Measurements from ENCODE around the gene IFRD1.
"Not testable (repeated sequence)": the region's sequence is repeated elsewhere in the genome, so short reads cannot be mapped to it uniquely, and the experiment has no call there.

Gene IFRD1

DNA sequence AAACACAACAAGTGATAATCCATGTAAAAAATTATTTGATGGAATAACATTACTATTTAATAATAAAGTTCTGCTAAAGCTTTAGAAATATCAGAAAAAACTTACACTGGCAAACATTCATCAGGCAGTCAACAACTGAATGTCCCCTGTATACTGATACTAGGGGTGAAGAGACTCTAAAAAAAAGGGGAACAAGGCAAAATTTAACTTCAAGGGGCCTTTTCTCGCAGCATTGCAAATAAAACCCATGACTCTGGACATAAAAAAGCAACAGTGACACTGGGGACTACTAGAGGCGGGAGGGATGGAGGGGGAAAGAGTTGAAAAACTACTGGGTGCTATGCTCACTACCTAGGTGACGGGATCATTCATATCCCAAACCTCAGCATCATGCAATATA lies 5.8 kb upstream of the IFRD1 start:
- DNase-seq = no peak

DNA sequence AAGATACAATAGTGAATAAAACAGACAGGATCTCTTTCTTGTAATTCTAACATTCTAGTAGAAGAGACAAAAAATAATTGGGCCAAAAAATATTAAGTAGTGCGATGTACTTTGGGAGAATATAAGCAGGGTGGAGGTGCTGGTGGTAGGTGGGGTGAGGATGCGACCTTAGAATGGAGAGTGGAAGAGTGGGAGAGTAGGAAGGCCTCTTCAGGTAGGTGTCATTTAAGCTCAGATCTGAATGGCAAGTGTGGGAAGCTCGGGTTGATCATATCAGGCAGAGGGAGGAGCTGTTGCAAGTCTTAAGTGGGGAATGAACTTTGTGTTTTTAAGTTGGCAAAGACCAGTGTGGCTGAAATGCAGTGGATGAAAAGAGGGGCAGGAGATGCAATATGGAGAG lies 3.8 kb upstream of the IFRD1 start:
- DNase-seq = no peak

DNA sequence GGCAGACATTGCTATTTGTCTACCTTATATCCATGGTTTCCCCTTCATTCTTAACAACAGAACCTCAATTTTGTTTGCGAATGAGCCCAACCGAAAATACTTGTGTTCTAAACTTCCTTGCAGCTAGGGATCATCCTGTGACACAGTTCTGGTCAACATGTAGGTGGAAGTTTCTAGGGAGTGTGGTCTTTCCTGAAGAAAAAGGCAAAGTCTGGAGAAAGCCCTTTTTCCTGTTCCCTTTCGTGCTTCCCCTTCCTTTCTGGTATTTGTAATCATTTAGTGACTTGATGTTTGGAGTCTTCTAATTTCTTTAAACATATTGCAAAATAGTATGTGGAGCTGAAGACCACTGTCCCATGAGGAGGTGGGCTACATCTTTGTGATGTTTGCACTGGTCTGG lies 2.9 kb upstream of the IFRD1 start:
- DNase-seq = no peak

DNA sequence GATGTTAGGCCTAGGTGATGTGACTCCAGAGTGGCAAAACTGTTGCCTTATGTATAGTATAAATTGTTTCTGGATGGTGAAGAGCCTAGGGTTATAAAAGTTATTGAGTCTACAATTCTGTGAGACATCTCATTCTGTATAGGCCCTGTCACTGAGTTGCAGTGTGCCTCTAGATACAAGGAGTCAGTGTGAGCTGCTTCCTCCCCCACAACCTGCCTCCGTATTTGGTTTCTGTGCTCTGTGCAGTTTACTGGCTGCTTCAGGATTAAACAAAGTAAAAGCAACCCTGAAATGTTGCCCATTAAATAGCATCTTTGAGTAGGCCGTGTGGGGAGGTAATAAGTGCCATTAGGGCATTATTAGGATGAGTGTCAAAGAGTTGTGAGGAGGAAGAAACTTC lies 1.9 kb upstream of the IFRD1 start:
- DNase-seq = no peak

DNA sequence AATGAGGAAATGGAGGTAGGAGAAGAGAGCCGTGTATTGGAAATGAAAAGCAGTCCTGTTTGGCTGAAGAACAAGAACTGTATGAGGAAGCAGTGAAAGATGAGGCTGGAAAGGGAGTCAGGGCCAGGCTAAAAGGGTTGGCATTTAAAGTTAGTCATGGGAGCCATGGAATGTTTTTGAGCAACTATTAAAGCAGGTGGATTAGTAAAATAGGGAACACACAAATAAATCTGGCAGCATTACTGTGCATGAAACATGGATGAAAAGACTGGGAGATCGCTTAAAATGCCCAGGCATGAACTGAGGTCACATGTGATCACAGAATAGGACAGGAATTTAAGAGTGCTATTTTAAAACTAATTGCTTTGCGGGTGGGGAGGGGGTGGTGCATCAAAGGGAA lies 1.4 kb upstream of the IFRD1 start:
- DNase-seq = no peak

DNA sequence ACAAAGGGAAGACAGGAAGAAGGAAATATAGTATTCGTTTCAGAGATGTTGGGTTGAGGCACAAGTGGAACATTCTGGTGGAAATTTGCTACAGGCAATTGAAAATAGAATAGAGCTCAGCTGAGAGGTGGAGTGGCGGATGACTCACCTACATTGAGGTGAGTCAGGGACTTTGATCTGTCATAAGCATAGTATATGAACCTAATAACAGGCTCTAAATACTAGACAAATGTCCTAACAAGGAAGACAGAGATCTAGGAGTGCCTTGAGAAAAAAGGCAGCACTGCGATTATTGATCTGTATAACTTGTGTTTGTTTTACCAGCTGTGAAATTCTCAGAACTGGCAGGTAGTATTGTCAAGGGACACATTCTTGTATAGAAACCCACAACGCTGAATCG lies 907 bp upstream of the IFRD1 start:
- DNase-seq = peak; percentile 36

DNA sequence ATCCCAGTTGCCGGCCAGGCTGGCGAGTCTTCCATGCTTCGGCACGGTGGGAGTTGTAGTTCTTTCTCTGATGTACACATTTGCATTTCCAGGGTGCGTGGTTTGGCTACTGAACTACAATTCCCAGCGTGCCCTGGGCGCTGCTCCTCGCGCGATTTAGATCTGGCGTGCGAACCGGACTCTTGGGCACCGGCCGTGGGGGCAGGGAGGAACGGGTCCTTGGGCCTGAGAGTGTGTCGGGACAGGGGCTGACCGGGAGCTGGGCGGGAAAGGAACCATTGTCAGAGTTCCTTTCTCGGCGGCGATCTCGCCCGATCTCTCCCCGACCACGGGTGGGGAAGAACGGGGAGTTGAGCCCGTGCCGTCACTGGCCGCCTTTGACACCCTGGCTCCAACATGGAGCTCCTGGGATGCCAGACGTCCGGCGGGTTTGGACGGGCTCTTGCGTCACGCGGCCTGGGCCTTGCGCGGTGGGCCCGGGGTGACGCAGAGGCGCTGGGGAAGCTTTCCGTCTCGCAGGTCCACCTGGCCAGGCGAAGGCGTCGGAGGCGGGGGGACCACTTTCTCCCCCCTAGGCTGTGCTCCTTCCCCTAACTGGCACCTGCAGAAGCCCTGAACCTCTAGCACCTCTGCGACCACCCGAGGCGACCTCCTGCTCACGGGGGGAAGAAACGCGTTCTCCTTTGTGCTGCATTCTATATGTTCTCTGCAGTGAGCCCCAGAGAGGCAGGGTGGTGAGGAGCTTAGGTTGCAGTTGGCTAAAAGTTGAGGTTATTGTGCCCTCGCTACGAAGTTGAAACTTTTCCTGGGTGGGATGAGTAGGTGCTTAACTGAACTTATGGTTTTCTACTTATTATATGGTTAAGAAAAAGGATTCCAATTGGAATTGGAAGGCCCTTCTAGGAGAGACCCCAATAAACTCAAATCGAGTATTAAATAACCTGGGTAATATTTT lies 824 bp downstream of the IFRD1 start:
- DNase-seq = peak; percentile 87

DNA sequence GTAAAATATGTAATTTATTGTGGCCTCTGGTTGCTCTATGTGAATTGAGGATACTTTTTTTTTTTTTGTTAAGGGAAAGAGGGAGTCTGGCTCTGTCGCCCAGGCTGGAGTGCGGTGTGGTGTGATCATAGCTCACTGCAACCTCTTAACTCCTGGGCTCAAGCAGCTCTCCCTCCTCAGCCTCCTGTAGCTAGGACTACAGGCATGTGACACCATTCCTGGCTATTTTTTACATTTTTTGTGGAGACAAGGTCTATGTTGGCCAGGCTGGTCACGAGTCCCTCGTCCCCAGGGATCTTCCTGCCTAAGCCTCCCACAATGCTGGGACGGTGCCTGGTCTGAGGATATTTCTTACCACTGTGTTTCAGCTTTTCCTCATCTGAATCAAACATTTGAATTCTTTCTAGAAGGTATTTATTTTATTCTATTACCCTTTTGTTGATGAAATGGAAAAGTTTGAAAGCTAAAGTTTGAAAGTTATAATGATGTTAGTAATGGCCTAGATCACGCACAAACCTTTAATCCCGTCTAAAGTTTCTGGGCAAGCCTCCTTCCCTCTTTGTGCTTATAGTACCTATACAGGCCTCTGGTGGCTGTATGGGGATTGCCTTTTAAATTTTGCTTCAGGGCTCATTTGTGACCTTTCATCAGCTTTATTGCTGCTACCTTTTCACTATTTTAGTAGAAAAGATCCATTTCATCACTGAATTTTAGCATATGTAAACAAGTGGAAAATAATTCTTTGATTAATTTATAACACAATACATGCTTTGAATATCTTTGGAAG lies 2.0 kb downstream of the IFRD1 start:
- no peak for DNase-seq

DNA sequence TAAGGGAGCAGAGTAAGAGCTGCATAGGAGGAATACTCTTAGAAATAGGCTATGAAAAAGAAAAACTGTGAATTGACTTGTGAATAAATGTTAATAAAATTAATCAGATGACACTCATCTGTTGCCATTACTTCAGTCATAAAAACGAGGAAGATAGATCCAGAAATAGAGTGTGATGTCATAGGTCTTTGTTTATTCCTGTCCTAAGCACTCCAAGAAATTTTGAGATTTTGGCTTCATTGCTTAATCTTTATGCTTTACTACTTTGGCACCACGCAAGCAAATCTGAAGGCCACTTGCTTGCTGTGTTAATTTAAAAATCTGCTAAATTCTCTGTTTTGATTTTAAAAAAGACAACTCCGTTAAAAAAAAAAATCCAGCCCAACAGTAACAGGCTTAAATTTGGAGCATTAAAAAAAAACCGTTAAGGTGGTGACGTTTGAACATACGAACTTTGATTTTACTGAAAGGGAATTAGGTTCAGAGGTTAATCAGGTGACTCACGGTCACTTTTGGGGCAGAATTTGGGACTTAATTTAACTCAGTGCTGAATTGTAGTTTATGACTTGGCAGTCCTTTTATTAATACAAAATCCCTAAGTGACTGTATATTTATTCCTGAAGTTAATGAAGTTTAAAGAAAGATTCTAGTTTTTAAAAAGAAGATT lies 3.4 kb downstream of the IFRD1 start:
- DNase-seq = no peak

DNA sequence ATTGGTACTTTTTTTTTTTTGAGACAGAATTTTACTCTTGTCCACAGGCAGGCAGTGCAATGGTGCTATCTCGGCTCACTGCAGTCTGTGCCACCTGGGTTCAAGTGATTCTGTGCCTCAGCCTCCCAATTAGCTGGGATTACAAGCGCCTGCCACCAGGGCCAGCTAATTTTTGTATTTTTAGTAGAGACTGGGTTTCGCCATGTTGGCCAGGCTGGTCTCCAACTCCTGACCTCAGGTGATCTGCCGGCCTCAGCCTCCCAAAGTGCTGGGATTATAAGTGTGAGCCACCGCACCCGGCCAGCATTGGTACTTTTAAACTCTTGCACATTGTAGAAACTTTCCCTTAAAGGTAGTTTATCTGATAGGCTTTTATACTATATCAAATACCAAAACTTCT lies 3.9 kb downstream of the IFRD1 start:
- not testable (repeated sequence) for DNase-seq

DNA sequence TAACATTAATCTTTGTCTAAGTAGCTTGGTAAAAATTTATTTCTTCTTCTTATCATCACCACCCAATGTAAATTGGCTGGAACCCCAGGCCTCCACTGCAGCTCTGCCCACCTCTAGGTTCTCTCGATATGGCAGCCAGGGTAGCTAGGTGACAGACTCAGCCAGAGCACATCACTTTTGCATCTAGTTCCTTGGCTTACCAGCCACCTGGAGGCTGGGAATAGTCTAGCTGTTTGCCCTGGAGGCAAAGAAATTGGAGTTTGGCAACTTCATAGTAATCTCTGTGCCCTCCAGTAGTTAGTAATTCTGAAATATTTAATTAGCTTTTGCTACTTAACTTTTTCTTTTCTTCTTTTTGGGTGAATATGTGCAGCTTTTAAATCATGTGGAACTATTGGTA lies 9.4 kb downstream of the IFRD1 start:
- no peak for DNase-seq

DNA sequence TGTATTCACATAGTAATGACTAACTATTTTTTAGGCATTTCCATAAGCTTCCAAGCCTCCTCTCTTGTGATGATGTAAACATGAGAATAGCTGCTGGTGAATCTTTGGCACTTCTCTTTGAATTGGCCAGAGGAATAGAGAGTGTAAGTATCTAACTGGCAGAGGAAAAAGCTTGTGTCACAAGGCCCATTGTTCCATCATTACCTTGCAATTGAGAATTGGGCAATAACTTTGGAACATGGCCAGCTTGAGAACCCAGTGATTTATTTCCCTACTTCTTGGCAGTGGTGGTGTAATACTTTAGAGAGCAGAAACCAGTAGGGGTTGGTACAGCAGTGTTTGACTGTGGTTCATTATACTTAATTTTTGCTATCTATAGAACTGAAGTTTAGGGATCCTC lies 12.0 kb downstream of the IFRD1 start:
- DNase-seq = no peak

DNA sequence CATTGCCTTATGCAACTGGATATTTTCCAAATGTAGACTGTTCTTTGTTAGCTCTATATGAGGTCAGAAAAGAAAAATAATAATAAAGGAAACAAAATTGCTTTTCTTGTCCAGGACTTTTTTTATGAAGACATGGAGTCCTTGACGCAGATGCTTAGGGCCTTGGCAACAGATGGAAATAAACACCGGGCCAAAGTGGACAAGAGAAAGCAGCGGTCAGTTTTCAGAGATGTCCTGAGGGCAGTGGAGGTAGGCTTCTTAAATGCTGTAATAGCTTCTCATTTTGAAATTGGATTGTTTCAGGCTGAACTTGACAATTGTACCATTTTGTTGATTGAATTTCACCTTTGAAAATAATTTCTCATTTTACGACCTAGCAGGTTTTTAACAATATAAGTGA lies 17.6 kb downstream of the IFRD1 start:
- DNase-seq = no peak

DNA sequence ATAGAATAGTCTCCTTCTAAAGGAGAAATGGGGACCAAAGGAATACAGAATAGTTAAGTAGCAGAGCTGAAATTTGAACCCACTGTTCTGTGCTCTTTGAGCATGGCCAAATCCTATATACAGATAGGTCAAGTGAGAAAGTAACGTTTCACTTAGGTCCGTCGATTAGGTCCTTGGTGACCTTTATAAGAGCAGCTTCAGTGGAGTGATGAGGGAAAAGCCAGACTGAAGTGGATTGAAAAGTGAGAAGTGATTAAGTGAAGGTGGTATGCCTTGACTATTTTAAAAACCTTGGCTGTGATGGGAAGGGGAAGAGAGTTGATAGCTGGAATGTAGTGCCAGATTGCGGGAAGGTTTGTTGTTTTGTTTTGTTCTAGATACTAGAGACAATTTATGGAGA lies 19.9 kb downstream of the IFRD1 start:
- no peak for DNase-seq

DNA sequence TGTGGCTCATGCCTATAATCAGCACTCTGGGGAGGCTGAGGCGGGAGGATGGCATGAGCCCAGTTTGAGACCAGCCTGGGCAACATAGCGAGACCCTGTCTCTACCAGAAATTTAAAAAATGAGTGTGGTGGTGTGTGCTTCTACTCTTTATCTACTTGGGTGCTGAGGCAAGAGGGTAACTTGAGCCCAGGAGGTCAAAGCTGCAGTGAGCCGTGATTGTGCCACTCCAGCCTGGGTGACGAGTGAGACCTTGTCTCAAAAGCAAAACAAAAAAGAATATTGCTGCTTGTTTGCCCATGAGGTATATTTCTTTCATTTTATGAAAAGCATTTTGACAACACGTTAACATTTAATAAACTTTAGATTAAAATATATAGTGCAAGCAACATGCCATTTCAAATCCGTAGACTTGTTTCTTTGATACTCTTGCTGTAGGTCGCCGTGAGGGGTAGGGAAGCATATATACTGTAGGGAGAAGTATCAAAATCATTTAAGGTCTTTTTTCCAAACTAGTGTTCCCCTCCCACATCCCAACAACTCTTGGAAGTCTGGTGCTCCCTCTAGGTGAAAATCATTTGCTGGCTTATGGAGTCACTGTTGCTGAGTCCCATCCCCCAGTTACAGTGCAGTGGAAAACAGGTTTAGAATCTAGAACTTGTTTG lies 26.3 kb downstream of the IFRD1 start:
- DNase-seq = no peak

DNA sequence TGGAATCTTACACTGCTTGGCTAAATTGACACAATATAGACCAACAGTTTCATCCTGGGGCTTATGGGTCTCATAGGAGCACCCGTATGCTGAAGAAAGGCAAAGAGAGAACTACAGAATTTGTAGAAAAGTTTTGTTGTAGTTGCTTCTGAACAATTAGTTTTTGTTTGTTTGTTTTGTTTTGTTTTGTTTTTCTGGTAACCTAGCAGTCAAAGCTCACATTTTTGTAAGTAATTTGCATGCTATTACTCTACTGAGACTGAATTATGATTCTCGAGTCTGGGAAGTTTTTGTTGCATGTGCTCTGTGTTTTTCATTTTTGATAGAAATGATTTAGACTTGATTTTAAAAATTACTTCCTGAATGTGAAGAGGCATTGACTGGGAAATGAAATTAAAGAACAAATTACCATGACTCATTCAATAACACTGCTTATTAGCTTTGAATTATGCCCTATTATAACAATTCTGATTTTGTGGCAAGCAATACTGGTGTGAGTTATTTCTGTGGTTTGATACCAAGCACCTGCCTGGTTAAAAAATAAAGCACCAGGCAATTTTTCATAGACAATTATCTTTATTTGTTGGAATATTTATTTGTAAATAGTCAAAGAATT lies 31.0 kb downstream of the IFRD1 start:
- DNase-seq = no peak

DNA sequence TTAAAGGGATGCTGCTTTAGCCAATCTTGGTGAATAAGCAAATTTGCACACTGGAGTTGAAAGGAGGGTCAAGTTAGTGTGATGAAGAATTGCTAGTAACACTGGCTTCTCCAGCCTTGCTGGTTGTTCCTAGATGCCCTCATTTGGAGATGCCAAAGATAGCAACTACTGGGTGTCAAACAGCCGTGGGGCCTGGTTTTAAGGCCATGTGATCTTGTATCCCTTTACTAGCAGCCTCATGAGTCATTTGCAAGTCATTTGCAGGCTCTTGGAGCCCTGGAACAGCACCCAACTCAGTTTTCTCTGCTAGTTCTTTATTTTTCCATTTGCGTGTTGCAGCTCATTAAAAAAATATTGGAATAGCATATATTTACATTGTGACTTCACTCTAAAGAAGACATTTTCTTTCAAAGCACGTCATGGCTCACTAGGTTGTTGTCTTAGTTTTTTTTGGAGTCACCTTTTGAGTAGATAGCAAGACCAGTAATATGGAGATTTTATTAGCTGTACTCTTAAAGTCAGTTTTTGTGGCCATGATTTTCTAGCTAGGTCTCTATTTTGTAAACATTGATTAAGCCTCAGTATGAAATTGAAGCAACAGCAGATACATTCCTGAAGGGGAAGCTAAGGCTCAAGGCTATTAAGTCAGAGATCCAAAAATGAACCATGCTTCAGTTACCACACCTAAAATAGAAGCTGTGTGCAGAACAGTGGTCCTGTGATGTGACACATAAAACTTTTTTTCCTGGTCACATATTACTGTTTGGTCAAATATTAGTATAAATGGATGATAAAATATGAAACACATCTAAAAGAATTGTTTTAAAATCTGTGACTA lies 31.8 kb downstream of the IFRD1 start:
- no peak for DNase-seq

DNA sequence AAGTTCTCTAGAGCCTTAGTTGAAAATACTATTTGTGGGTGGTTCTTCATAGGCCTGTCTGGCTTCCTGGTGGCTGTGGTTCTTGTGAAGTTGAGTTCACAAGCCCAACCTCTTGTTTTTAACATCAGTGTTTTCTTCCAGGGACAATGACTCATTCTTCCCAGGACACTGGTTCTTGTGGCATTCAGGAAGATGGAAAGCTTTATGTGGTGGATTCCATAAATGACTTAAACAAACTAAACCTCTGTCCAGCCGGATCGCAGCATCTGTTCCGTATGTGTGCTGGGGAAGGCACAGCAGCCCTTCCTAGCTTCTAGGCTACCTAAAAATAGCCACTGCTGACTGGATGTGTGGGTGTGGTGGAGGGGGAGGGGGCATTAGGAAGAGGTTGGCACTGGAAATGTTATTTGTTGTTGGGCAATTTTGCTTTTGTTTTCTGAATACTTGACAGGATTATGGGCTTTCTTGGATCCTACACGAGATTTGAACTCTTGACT lies 34.5 kb downstream of the IFRD1 start:
- DNase-seq = no peak

DNA sequence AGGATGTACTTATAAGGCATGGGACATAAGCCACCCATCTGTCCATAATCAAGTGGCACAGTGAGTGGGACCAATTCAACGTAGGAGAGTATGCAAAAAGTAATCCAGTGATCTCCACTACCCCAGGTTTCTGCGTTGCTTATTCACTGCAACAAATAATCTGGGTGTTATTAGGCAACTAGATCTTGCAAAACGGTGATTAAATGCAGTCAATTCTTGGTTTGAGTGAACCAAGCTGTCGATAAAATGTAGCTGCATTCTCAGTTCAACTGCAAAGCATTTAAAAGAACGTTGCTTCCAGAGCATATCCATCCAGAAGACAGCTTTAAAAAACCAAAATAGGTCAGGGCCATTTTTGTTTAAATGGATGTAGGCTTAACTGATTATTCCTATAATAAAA lies 35.5 kb downstream of the IFRD1 start:
- no peak for DNase-seq

DNA sequence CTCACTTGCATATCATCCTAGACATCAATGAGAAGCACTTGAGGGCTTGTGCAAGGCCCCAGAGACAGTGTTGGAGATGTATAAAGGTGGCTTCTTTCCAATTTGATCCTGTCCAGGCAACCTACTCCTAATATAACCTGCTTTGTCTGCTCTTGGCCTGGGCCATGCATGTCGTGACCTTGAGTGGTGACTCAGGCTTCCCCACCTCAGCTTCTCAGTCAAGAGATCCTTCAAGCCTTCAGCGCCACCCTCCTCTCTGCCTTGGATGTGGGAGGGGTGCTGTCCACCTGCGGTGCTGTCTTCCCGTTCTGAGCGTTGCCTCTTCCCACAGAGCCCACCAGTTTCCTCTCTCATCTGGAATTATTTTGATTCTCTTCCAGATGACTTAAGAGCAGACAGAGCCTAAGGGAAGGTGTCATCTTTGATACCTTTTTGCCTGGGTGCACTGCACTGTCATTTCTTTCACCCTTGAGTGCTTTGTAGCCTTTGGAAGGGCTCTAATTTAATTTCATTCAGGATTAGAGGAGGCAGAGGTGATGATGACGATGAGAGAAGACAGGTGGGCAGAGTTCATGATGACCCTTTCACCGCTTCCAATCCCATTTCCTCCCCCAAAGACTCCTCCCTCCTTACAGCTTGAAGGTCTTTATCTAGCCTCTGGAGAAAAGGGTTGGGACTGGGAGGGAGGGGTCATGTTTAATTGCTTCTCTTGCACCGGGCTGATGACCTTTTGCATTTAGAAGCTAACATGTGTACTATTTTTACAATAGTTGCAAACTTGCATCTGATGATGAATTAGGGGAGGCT lies 37.4 kb downstream of the IFRD1 start:
- no peak for DNase-seq

DNA sequence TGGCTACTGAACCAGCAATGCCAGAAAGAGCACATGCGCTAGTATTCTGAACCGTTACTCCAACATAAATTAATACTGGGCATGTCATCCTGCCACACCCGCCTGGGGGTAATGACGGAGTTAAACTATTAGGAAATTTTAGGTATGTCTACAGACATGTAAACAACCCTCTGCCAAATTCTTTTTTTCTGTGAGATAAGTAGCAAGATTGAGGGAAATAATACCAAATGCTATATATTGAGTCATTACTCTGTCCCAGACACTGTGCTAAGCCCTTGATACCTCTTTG lies 37.9 kb downstream of the IFRD1 start:
- DNase-seq = no peak
